ENCODE data around the gene HMG20A. TPM values are rescaled to one million over a fixed set of nuclear protein-coding genes. Genes with fewer than 3 reads are reported as not detected.

Gene HMG20A
- total and polyA plus RNA-seq, 7 donors = 9.7 to 38.3 (median 29.3) TPM

DNA sequence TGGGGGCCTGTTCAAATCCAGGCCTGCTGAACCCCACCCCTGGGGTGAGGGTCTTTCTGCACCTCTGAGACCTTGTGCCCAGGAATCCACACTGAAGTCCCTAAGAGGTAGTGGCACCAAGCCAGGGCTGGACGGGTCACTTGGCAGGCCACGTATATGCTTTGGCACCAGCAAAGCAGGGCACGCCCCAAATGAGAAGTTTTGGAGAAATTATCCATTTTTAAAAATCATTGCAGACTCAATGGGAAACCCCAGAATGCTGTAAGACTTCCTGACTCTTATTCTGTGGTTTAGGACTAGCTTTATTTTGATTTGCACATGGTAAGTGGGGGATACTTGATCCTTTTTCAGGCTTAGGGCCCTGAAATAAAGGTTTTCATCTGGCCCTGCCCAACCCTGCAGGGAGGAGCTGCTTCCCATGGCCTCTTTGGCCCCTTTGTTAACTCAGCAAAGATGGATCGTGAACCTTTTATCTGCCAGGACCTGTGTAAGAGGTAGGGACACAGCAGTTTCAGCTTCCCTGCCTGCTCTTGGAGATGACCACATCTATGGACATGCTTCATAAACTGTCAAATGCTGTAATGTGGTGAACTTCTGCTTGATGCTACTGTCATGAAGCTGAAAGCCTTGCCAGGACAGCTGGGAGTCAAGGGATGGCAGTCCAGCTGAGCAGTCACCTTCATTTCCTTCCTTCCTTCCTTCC, 88.0 kb downstream of the HMG20A start:
- TF ChIP-seq, protein P1, sequence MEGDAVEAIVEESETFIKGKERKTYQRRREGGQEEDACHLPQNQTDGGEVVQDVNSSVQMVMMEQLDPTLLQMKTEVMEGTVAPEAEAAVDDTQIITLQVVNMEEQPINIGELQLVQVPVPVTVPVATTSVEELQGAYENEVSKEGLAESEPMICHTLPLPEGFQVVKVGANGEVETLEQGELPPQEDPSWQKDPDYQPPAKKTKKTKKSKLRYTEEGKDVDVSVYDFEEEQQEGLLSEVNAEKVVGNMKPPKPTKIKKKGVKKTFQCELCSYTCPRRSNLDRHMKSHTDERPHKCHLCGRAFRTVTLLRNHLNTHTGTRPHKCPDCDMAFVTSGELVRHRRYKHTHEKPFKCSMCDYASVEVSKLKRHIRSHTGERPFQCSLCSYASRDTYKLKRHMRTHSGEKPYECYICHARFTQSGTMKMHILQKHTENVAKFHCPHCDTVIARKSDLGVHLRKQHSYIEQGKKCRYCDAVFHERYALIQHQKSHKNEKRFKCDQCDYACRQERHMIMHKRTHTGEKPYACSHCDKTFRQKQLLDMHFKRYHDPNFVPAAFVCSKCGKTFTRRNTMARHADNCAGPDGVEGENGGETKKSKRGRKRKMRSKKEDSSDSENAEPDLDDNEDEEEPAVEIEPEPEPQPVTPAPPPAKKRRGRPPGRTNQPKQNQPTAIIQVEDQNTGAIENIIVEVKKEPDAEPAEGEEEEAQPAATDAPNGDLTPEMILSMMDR (IDR thresholded peaks at IDR 0.05) = no peak
- Histone ChIP-seq H3K9me3 (no peaks in the 10 kb centered on the region), H3K4me1 (peaks cover 67% of the 10 kb centered on the region), H3K36me3 (ENCODE audit: insufficient read depth in 1 of 2, low read depth in 1 of 2) (no peaks in the 10 kb centered on the region), H3K27ac (peak overlapping the region; percentile 80), H3K4me3 (no peak overlapping the region), H3K27me3 (ENCODE audit: insufficient read depth in 3 of 3, low read length in 2 of 3) (no peaks in the 10 kb centered on the region)
- WGBS, 3 donors = 26 to 37% (median 27%) methylated on average over 4 of the region's 4 CpGs
- ATAC-seq (peak in 2 of 4 donors; percentile 15 to 31), DNase-seq (peak; percentile 36 to 69)
- intact Hi-C loops (cut with DNase I) = loop anchor here in 1 of 2 donors (5.0 kb wide), 1 partner anchor 321 kb away; no protein-coding TSS in a partner anchor

- intact Hi-C loops (cut with DNase I) = no loop called here
- Histone ChIP-seq H3K27me3 (ENCODE audit: insufficient read depth in 3 of 3, low read length in 2 of 3) (no peaks in the 10 kb centered on the region), H3K36me3 (ENCODE audit: insufficient read depth in 1 of 2, low read depth in 1 of 2) (no peaks in the 10 kb centered on the region), H3K4me3 (no peak overlapping the region), H3K9me3 (no peaks in the 10 kb centered on the region), H3K4me1 (peaks cover 53% of the 10 kb centered on the region), H3K27ac (no peak overlapping the region)
- DNase-seq = no peak
- TF ChIP-seq, protein P1 (IDR thresholded peaks at IDR 0.05) = no peak
- 70 to 79% (median 72%) methylated on average over 11 of the region's 11 CpGs for WGBS, 3 donors
- no peak for ATAC-seq
These were observed 89.7 kb downstream of the HMG20A start for GRCh38 chr15:77510066-77511057.

DNA sequence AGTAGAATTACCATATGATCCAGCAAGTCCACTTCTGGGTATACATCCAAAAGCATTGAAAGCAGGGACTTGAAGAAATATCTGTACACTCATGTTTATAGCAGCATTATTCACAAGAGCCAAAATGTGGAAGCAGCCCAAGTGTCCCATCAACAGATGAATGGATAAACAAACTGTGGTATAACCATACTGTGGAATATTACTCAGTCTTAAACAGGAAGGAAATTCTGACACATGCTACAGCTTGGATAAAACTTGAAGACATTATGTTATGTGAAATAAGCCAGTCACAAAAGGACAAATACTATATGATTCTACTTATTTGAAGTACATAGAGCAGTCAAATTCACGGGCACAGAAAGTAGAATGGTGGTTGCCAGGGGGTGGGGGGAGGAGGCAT, 91.2 kb downstream of the HMG20A start:
- no peak overlapping the region for H3K27ac ChIP-seq
- peaks cover 43% of the 10 kb centered on the region for H3K4me1 ChIP-seq
- WGBS, 3 donors = 91 to 97% (median 94%) methylated on average over 1 of the region's 1 CpG
- H3K4me3 ChIP-seq = no peak overlapping the region
- intact Hi-C loops (cut with DNase I) = no loop called here
- H3K9me3 ChIP-seq = no peaks in the 10 kb centered on the region
- TF ChIP-seq, protein P1 (IDR thresholded peaks at IDR 0.05) = no peak
- no peaks in the 10 kb centered on the region for H3K36me3 ChIP-seq (ENCODE audit: insufficient read depth in 1 of 2, low read depth in 1 of 2)
- no peaks in the 10 kb centered on the region for H3K27me3 ChIP-seq (ENCODE audit: insufficient read depth in 3 of 3, low read length in 2 of 3)
- DNase-seq (no peak), ATAC-seq (no peak)

GRCh38 chr15:77513226-77513625, 92.5 kb downstream of the HMG20A start:
- TF ChIP-seq, protein P1 (IDR thresholded peaks at IDR 0.05) = no peak
- peak in 1 of 2 donors; percentile 49 for DNase-seq
- Histone ChIP-seq H3K4me1 (peaks cover 29% of the 10 kb centered on the region), H3K36me3 (ENCODE audit: insufficient read depth in 1 of 2, low read depth in 1 of 2) (no peaks in the 10 kb centered on the region), H3K27ac (peak overlapping the region; percentile 43), H3K9me3 (no peaks in the 10 kb centered on the region), H3K27me3 (ENCODE audit: insufficient read depth in 3 of 3, low read length in 2 of 3) (no peaks in the 10 kb centered on the region), H3K4me3 (no peak overlapping the region)
- ATAC-seq = peak; percentile 86 to 93 (median 89)
- WGBS, 3 donors = 38 to 63% (median 43%) methylated on average over 4 of the region's 4 CpGs
- intact Hi-C loops (cut with DNase I) = no loop called here

Data from psoas muscle (tissue), 8 donors.